H54 (cell line): ENCODE results near the gene DLL3.

ENCODE experiments used
- DNase-seq: peaks from one replicate; pipeline ENCODE4 v3.0.0; 2011; ENCODE audit warnings: low spot score, mixed read lengths; ENCODE audit not compliant: insufficient read length
- FAIRE-seq: peaks from 3 replicates; lab custom pipeline; 2011; peaks lifted over from hg19 to GRCh38; lab: Jason Lieb, UNC
- POLR2A ChIP-seq: IDR thresholded peaks from 2 replicates; pipeline ENCODE4 v1.6.1; 2011; ENCODE audit warnings: low read depth, mild to moderate bottlenecking, low read length

Gene DLL3

DNA sequence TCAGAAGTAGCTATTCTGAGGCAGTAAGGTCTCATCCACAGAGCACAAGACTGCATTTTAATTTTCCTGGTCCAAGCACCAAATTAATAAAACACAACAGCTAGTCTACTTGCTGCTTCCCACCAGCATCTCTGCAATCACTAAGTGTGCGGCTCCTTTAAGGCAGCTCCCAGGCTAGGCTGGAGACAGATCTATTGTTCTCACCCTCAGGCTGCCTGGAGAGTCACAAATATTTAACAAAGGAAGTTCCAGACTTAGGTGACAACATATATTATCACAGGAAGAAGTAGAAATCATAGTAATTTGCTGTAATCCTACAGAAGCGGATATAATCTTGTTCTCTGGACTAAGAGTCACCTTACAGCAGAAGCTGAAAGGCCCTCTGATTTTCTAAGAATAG, 43.5 kb downstream of the DLL3 start:
- DNase-seq (no peak), FAIRE-seq (no peak)
- TF ChIP-seq POLR2A: no peak

DNA sequence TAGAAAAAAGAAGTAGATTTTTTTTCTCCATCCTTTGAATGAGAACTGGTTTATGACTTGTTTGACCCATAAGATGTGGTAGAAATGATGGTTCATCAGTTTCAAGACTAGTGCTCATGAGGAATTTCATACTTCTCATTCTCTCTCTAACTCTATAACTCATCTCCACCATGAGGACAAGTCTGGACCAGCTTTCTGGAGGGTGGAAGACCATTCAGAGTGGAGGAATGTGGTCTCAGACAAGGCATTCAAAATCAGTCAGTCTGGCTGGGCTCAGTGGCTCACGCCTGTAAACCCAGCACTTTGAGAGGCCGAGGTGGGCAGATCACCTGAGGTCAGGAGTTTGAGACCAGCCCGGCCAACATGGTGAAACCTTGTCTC, 44.7 kb downstream of the DLL3 start:
- FAIRE-seq: no peak

DNA sequence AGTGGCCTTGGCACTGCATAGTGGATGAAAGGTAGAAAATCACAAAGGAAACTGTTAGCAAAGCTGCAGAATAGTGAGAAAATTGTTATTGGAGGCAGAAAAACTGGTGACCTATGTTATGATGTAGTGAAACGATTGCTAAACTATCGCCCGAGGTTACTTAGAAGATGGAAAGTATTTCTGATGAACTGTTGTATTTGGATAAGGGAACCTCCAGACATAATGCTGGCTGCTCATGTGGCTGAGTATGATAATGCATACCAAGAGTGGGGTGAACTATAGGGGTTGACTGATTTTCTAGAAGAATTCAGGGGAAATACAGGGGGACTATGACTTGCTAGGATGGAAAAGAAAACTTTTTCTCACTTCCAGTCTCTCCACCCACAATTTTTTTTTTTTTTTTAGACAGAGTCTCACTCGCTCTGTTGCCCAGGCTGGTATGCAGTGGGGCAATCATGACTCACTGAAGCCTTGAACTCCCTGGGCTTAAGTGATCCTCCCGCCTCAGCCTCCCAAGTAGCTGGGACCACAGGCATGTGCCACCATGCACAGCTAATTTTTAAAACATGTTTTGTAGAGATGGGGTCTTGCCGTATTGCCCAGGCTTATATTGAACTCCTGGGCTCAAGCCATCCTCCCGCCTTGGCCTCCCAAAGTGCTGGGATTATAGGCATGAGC, 45.6 kb downstream of the DLL3 start:
- no peak for FAIRE-seq

More for the DNA sequence above, 44.7 kb downstream of the DLL3 start:
- no peak for DNase-seq
- TF ChIP-seq POLR2A: no peak

DNA sequence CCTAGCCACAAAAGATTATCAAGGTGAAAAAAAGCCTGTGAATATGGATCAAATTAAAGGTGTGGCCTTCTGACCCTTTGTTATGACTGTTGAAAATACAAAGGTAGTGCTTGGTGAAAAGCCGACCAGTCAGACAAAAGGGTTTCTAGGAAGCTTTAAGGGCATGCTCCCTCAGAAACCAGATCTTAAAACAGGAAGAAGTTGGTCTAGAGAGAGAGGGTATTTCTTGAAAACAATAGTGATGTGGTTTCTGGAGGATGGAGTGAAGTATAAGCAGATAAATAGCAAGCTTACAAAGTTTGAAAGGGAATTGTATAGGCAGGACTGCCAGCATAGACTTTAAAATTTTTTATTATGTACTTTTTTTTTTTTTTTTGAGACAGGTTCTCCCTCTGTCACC, 46.2 kb downstream of the DLL3 start:
- DNase-seq (no peak), FAIRE-seq (no peak)
- no peak for TF ChIP-seq POLR2A

More for the DNA sequence above, 45.6 kb downstream of the DLL3 start:
- TF ChIP-seq POLR2A: no peak
- DNase-seq: no peak

DNA sequence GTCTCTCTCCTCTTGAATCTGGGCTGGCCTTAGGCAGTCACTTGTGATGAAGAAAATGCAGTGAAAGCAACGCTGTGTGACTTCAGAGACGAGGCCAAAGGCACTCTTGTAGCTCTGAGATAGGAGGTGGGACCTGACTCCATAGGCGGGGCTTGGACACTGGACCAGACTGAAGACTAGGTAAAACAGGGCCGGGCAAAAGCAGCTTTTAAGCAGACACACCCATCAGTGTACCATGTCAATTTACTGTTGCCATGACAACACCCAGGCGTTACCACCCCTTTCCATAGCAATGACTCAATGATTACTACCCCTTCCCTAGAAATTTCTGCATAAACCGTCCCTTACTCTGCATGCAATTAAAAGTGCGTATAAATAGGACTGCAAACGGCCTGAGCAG, 47.9 kb downstream of the DLL3 start:
- FAIRE-seq (no peak), DNase-seq (no peak)
- TF ChIP-seq POLR2A: no peak

DNA sequence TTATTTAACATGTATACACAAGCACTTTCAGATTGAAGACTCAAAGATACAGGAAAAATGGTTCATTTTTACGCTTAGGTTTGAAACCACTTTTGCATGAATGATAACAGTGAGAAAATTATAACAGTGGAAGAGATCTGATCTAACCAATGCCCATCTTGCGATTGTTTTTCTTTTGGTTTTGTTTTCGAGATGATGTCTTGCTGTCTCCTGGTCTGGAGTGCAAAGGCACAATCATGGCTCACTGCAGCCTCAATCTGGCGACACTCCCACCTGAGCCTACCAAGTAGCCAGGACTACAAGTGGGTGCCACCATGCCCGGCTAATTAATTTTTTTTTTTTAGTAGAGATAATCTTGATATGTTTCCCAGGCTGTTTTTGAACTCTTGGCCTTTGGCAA, 51.5 kb downstream of the DLL3 start:
- DNase-seq: no peak
- no peak for TF ChIP-seq POLR2A
- FAIRE-seq: no peak

DNA sequence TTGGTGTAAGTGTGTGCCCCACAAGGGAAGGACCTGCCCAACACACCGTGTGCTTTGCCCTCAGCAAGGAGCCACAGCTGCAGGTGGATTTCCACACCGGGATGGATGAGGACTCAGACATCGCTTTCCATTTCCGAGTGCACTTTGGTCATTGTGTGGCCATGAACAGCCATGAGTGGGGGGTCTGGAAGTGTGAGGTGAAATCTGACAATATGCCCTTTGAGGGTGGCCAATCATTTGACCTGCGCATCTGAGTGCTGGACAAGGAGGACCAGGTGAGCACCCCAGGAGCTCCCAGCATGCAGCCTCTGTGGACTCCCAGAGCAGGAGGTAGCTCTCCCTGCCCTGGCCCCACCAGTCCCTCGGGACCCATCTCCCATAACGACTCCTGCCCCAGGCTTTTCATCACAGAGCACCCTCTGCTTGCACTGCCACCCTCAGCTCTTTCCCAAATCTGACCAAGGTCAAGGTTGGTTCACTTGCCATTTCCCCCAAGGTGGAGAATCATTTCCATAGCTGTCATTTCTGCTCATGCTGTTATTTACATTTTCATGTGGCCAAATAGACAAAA, 54.4 kb downstream of the DLL3 start:
- no peak for FAIRE-seq
- DNase-seq: no peak

DNA sequence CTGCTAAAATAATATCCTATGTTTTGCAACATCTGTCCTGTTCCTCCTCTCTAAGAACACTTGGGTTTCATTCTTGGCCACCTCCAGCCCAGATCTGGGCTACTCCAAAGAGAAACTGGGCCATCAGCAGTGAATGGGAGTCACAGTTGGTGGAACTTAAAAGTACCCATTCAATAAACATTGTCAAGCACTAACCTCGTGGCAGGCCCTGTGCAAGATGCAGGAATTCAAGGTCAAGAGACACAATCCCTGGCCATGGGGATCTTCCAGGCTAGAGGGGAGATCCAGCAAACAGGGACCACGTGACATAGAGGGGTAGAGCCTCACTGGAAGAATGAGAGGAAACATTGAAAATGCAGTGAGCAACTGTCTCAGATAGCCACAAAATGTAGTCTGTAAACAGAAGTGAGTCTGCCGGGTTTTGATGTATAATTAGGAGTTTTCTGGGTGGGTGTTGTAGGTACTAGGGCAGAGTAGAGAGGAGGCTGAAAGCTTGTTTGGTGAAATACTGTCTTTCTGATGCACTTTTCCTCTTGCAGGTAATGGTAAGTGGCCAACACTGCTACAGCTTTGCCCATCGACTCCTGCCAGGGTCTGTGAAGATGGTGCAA, 56.1 kb downstream of the DLL3 start:
- DNase-seq: no peak
- FAIRE-seq: no peak
- TF ChIP-seq POLR2A: no peak

More for the DNA sequence above, 54.4 kb downstream of the DLL3 start:
- TF ChIP-seq POLR2A: no peak

DNA sequence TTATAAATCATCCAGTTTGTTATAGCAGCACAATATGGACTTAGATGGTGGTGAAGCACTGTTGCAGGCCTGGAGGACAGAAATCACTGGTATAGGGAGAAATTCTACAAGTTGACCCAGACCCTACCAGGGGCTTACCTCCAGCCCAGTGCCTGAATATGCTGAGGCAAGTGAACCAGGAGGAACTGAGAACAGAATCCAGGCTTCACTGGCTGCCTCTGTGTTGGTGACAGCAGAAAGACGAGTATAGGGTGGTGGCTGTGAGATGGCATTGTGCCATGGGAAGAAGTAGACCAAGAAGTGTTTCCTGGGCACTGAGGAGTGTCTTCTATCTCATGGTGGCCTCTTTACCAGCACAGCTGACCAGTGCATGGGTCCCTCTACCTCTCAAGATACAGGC, 57.1 kb downstream of the DLL3 start:
- DNase-seq (no peak), FAIRE-seq (no peak)
- no peak for TF ChIP-seq POLR2A
